SJCRH30 (cell line): ENCODE data around the gene PCYT2. TPM values are rescaled to one million over a fixed set of nuclear protein-coding genes. Genes with fewer than 3 reads are reported as not detected.
"Not testable (repeated sequence)": the region's sequence is repeated elsewhere in the genome, so short reads cannot be mapped to it uniquely, and the experiment has no call there.

Source experiments
- DNase-seq, 2 experiments: peaks; one replicate each; pipeline ENCODE4 v3.0.0-alpha.2; 2015 to 2020
- H3K27ac ChIP-seq: fragments of 250-450 bp; sonication (Bioruptor Pico); 2 replicates; pipeline ENCODE4 v1.5.1; 2020; ENCODE audit warnings: mild to moderate bottlenecking, moderate library complexity
- H3K27me3 ChIP-seq: fragments of 250-450 bp; sonication (Bioruptor Pico); 2 replicates; pipeline ENCODE4 v1.5.1; 2020; ENCODE audit warnings: mild to moderate bottlenecking, moderate library complexity
- H3K36me3 ChIP-seq: fragments of 250-450 bp; sonication (Bioruptor Pico); 2 replicates; pipeline ENCODE4 v1.5.1; 2020; ENCODE audit warnings: mild to moderate bottlenecking, moderate library complexity
- H3K4me1 ChIP-seq: fragments of 250-450 bp; sonication (Bioruptor Pico); 2 replicates; pipeline ENCODE4 v1.5.1; 2020; ENCODE audit warnings: mild to moderate bottlenecking, moderate library complexity
- H3K4me3 ChIP-seq: fragments of 250-450 bp; sonication (Bioruptor Pico); 2 replicates; pipeline ENCODE4 v1.5.1; 2020; ENCODE audit warnings: mild to moderate bottlenecking, moderate library complexity
- H3K9me3 ChIP-seq: fragments of 250-450 bp; sonication (Bioruptor Pico); replicated peaks from 2 replicates; pipeline ENCODE4 v1.5.1; 2020; ENCODE audit warnings: mild to moderate bottlenecking, moderate library complexity
- total RNA-seq: library from RNA; depleted of rRNA; stranded (reverse); fragments of >200 nt; shearing (Covaris generic); gene quantifications from 2 replicates; pipeline ENCODE4 v1.2.3, GENCODE V29; 2014; rRNA removed

The PCYT2 gene
- 30.2 and 33.0 TPM in 2 replicates for total RNA-seq

DNA sequence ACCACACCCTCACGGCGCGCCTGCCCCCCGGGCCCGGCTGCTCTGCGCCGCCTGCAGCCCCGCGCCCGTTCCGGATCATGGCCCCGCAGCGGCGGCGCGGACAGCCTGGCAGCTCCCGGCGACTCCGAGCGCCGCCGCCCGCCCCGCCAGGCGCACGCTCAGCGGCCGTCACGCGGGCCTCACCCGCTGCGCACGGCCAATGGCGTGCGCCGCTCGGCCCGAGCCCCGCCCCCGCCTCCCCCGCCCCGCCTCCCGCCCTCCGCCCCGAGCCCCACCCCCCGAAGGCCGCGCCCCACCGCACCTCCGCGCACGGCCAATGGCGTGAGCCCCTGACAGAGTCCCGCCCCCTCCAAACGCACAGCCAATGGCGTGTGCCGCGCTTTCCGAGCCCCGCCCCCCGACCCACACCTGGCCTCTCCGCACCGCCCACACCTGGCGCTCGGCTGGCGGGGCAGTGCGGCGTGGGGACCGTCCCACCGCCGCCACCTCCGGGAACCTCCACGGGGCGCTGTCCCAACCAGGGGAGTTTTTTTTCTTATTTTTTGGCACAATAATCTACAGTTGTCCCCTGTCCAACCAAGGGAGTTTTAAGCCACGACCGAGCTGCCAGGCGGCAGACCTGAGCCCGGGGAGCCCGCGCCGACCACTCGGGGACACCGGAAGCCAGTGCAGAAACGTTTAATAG, at the start of gene PCYT2:
PCYT2 (minus strand) TSS at position 123 of the 685 bp plus-strand sequence; CDS start at position 79, 44 bp downstream.
- Histone ChIP-seq H3K36me3 (peaks cover 4% of the 10 kb centered on the region; the same call in 1 of the 2 replicates), H3K27ac (no peak within 1 kb of the TSS), H3K4me3 (peak within 1 kb of the TSS; percentile 87), H3K4me1 (peaks cover 5% of the 10 kb centered on the region; the same call in 1 of the 2 replicates), H3K9me3 (no peaks in the 10 kb centered on the region), H3K27me3 (no peaks in the 10 kb centered on the region)
- peak; percentile 95 to 96 for DNase-seq

DNA sequence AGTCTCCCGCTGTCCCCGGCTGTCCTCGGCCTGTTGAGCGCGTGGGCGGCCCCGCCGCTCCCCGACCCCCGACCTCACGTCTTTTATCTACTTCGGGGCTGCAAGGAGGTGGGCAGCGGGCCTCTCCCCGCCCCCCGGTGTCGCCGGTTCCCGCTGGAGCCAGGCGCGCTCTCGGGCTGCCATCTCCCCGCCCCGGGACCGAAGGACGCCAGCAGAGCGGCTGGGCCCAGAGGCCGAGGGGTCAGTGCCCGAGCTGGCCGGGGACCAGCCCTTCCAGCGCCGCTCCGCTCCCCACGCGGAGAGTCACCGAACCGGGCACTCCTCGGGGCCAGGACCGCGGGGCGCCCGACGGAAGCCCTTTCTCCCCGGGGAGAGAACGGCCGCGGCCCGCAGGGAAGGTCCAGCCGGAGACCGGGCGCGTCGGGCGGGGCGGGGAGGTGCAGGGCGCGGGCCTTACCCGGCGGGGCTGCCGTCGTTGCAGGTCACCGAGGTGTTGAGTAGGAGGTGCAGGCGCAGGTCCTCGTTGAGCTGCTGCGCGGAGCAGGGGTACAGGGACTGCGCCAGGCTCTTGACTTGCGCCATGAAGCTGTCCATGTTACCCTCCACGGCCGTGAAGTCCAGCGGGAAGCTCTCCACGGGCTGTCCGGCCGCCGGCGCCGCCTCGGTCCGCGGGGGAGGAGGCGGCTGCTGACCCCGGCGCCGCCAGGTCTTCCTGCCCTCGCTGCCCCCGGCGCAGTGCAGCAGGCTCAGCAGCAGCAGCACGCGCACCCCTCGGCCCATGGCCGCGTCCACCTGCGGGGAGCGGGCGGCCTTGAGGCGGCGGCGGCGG, 49.1 kb upstream of the PCYT2 start:
- H3K4me1 ChIP-seq, result peaks cover 23% of the 10 kb centered on the region
- DNase-seq, result no peak
- no peak overlapping the region for H3K4me3 ChIP-seq
- H3K9me3 ChIP-seq, result peaks cover 4% of the 10 kb centered on the region; the same call in 1 of the 2 replicates
- H3K27ac ChIP-seq, result no peak overlapping the region
- no peaks in the 10 kb centered on the region for H3K36me3 ChIP-seq
- peaks cover 5% of the 10 kb centered on the region; the same call in 1 of the 2 replicates for H3K27me3 ChIP-seq

GRCh38 chr17:81959362-81960129, 48.3 kb upstream of the PCYT2 start:
- no peak for DNase-seq
- Histone ChIP-seq H3K9me3 (peaks cover 4% of the 10 kb centered on the region; the same call in 1 of the 2 replicates), H3K36me3 (no peaks in the 10 kb centered on the region), H3K27ac (no peak overlapping the region), H3K4me3 (no peak overlapping the region), H3K27me3 (peaks cover 5% of the 10 kb centered on the region; the same call in 1 of the 2 replicates), H3K4me1 (peaks cover 28% of the 10 kb centered on the region)

- Histone ChIP-seq H3K4me1 (peaks cover 34% of the 10 kb centered on the region), H3K27ac (no peak overlapping the region), H3K27me3 (peaks cover 5% of the 10 kb centered on the region; the same call in 1 of the 2 replicates), H3K4me3 (no peak overlapping the region), H3K36me3 (no peaks in the 10 kb centered on the region), H3K9me3 (peaks cover 4% of the 10 kb centered on the region; the same call in 1 of the 2 replicates)
- no peak for DNase-seq
Measured at GRCh38 chr17:81958633-81959342, 47.6 kb upstream of the PCYT2 start.

DNA sequence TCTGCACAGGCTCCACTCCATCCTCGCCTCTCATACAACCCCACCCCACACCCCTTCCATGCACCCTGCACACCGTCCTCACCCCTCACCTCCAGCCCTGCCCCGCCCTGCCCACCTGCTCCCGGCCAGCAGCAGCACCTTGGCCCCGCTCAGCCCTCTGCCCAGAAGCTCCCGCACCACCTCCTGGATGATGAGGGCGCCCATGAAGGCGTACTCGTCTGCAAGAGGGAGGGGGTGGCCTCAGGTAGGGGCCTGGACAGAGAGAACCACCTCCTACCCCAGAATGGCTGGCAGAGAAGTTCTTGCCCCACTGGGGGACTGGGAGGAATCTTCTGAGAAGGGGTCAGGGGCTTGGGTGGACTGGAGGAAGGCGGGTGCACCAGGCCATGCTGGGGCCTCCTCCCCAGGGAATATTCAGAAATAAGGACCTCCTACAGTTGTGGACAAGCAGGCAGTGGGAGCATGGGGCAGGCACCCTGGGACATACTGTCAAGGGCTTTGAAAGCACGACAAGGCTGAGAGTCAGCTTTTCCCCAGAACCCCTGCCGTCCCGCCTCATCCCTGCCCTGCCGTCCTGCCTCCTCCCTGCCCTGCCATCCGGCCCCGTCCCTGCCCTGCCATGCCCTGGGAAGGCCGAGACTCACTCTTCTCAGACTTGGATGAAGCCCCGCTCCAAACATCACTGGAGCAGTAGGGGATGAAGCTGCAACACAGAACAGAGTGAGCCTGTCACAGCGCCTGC, 46.7 kb upstream of the PCYT2 start:
- Histone ChIP-seq H3K27me3 (peaks cover 5% of the 10 kb centered on the region; the same call in 1 of the 2 replicates), H3K4me1 (peaks cover 25% of the 10 kb centered on the region), H3K9me3 (peaks cover 4% of the 10 kb centered on the region; the same call in 1 of the 2 replicates), H3K4me3 (no peak overlapping the region), H3K36me3 (no peaks in the 10 kb centered on the region), H3K27ac (no peak overlapping the region)
- DNase-seq, result no peak

DNA sequence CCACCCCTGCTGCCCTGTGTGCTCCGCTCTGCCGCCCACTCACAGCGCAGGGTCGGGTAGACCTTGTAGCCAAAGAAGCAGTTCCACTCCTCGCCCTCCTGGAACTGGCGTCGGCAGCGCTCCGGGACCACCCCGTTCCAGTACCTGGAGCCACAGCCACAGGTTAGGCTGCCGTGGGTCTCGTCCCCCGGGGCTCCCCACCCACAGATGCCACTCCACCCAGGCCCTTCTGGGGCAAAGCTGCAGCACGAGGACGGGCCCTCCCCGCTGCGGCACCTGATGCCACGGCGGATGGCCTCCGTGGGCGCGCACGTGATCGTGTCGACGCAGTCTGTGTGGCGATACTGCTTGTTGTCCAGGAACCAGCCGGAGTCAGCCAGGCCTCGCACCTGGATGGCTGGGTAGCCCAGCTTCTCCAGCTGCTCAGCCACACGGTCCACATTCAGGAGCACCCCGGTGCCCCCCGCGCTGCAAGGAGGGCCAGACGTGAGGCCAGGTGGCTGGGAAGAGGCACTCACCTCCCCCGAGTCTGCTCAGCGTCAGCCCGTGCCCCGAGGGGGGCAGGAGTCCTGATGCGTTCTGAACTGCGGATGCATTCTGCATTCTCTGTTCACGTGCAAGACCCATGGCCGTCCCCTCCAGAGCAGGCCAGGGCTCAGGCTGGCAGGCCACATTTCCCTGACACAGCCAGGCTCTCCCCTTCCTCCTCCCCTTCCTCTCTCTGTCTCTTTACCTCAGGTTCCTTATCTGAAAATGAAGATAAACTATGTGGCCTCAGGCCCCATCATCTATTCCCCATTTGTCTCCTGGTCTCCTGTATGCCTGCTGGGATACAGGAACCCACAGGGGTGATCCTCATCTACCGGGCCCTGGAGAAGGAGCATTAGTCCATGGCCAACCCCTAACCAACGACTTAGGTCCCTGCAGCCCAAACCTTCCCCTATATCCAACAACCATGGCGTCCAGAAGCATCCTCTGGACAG, 45.7 kb upstream of the PCYT2 start:
- Histone ChIP-seq H3K4me1 (peaks cover 16% of the 10 kb centered on the region), H3K4me3 (no peak overlapping the region), H3K36me3 (no peaks in the 10 kb centered on the region), H3K27me3 (peaks cover 8% of the 10 kb centered on the region; the same call in 1 of the 2 replicates), H3K27ac (no peak overlapping the region), H3K9me3 (peaks cover 4% of the 10 kb centered on the region; the same call in 1 of the 2 replicates)
- no peak for DNase-seq

GRCh38 chr17:81955756-81956544, 44.8 kb upstream of the PCYT2 start:
- H3K36me3 ChIP-seq, result no peaks in the 10 kb centered on the region
- DNase-seq, result no peak
- no peak overlapping the region for H3K4me3 ChIP-seq
- H3K27ac ChIP-seq, result no peak overlapping the region
- H3K4me1 ChIP-seq, result peaks cover 14% of the 10 kb centered on the region
- H3K9me3 ChIP-seq, result peaks cover 4% of the 10 kb centered on the region; the same call in 1 of the 2 replicates
- peaks cover 10% of the 10 kb centered on the region; the same call in 1 of the 2 replicates for H3K27me3 ChIP-seq

GRCh38 chr17:81955058-81955681, 44.0 kb upstream of the PCYT2 start:
- Histone ChIP-seq H3K36me3 (no peaks in the 10 kb centered on the region), H3K9me3 (peaks cover 4% of the 10 kb centered on the region; the same call in 1 of the 2 replicates), H3K4me1 (peaks cover 14% of the 10 kb centered on the region), H3K4me3 (no peak overlapping the region), H3K27ac (no peak overlapping the region), H3K27me3 (peaks cover 10% of the 10 kb centered on the region; the same call in 1 of the 2 replicates)
- no peak for DNase-seq

GRCh38 chr17:81954131-81955057, 43.2 kb upstream of the PCYT2 start:
- peaks cover 14% of the 10 kb centered on the region for H3K4me1 ChIP-seq
- no peaks in the 10 kb centered on the region for H3K36me3 ChIP-seq
- H3K9me3 ChIP-seq, result peaks cover 4% of the 10 kb centered on the region; the same call in 1 of the 2 replicates
- no peak overlapping the region for H3K27ac ChIP-seq
- H3K27me3 ChIP-seq, result peaks cover 10% of the 10 kb centered on the region; the same call in 1 of the 2 replicates
- peak; percentile 81 to 89 for DNase-seq
- H3K4me3 ChIP-seq, result no peak overlapping the region

- peaks cover 10% of the 10 kb centered on the region; the same call in 1 of the 2 replicates for H3K27me3 ChIP-seq
- not testable (repeated sequence) for H3K36me3 ChIP-seq, DNase-seq, H3K9me3 ChIP-seq, H3K4me3 ChIP-seq, H3K27ac ChIP-seq
- peaks cover 14% of the 10 kb centered on the region for H3K4me1 ChIP-seq
Measured at GRCh38 chr17:81953443-81953842, 42.2 kb upstream of the PCYT2 start.
